SK-N-DZ (cell line): Measurements from ENCODE around the gene PTPRJ.
"Not testable (repeated sequence)": the region's sequence is repeated elsewhere in the genome, so short reads cannot be mapped to it uniquely, and the experiment has no call there.

ENCODE experiments used
- DNase-seq: peaks from one replicate; pipeline ENCODE4 v3.0.0-alpha.2; 2015; ENCODE audit warnings: low spot score

The PTPRJ gene

DNA sequence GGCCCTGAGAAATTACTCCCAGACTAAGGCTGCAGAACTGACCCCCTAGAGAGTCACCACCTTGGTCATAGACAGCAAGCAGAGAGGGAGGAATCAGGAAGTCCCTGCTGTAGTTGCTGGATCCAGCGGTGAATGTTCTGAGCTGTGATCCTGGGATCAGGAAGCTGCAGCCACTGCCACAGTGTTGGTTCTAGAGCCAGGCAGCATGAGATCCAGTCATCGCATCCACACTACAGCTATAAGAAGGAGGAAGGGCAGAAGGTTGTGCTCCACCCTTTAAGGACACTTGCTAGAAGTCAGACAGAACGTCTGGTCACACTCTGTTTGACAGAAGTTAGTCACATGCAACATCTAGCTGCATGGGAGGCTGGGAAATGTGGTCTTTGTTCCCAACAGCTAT, 131.5 kb downstream of the PTPRJ start:
- no peak for DNase-seq

DNA sequence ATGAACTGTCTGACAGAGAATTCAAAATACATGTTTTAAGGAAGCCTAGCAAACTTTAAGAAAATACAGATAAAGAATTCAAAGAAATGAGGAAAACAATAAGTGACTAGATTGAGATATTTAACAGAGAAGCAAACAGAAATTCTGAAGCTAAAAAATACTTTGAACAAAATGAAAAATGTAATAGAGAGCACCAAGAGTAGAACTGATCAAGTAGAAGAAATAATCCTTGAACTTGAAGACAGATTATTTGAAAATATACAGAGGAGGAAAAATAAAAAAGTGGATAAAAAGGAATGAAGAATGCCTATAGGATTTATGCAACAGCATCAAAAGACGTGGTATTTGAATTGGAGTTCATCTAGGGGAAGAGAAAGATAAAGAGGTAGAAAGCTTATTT, 134.4 kb downstream of the PTPRJ start:
- DNase-seq, result no peak

DNA sequence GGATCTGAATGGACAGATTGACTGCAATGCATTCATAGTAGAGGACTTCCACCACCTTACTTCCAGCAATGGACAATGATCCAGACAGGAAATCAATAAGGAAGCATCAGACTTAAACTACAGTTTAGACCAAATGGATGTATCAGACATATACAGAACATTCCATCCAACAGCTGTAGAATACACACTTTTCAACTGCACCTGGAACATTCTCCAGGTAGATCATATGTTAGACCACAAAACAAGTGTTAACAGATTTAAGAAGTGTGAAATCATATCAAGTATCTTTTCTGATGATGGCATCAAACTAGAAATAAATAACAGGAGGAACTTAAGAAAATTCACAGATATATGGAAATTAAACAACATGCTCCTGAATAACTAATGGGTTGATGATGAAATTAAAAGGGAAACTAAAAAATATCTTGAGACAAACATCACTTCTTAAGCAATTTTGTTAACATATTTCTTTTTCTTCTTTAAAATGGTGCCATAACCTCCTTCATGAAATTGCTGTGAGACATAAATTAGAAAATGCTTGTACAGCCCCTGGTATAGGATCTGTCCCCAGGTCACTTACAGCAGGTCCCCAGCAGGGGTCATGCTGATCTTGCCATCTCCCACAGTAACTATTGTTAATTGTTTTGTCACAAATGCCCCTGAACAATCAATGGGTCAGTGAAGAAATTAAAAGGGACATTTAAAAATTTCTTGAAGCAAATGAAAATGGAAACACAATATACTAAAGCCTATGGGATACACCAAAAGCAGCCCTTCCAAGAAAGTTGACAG, 136.3 kb downstream of the PTPRJ start:
- no peak for DNase-seq

DNA sequence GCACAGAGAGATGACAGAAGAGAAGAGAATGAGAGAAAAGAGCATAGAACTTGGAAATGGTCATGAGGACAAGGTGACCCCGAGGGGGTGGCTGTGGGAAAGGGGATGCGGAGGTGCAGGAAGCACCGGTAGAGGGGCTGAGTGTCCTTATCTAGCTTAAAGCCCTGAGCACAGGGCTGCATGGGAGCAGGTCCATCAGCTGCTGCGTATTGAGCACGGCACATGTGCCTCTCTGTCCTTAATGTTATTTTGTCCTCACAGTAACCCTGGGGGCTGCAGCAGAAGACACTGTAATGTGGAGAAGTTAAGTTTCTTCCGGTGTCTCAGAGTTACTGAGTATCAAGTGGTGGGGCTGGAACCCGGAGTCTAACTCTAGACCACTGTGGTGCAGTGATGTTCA, 141.9 kb downstream of the PTPRJ start:
- DNase-seq, result no peak

DNA sequence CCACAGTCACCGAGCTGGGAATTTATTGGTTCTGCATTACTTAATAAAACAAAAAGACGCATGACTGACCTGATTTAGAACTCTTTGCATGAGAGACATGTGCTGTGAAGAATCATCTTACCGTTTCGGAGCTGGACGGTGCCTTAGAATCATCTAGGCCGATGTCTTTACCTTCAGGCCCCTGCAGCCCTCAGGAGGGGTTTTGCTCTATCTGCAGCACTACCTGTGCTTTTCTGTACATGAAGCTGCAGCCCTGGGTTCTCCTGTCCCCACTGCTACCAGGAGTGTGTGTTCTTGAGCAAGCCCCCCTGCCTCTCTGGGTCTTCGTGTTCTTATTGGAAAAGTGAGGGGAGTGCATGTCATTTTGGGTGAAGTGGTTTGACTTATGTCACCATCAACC, 142.3 kb downstream of the PTPRJ start:
- DNase-seq, result no peak

DNA sequence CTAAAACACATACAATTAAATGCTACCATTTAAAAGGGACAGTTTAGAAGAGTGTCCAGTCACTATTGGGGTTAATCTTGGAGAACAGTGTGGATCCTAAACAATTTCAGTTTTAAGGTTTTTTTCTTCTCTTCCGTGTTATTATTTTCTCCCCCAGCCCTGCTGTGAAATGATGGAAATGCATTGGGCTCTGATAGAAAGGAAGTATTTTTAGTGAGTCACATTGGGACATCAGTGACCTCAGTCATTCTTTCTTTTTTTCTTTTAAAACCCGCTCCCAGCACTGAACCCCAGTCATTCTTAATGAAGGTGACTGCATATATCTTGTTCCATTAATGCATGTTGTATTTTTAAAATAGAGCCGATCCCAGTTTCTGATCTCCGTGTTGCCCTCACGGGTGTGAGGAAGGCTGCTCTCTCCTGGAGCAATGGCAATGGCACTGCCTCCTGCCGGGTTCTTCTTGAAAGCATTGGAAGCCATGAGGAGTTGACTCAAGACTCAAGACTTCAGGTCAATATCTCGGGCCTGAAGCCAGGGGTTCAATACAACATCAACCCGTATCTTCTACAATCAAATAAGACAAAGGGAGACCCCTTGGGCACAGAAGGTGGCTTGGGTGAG, 143.0 kb downstream of the PTPRJ start:
- DNase-seq, result no peak

DNA sequence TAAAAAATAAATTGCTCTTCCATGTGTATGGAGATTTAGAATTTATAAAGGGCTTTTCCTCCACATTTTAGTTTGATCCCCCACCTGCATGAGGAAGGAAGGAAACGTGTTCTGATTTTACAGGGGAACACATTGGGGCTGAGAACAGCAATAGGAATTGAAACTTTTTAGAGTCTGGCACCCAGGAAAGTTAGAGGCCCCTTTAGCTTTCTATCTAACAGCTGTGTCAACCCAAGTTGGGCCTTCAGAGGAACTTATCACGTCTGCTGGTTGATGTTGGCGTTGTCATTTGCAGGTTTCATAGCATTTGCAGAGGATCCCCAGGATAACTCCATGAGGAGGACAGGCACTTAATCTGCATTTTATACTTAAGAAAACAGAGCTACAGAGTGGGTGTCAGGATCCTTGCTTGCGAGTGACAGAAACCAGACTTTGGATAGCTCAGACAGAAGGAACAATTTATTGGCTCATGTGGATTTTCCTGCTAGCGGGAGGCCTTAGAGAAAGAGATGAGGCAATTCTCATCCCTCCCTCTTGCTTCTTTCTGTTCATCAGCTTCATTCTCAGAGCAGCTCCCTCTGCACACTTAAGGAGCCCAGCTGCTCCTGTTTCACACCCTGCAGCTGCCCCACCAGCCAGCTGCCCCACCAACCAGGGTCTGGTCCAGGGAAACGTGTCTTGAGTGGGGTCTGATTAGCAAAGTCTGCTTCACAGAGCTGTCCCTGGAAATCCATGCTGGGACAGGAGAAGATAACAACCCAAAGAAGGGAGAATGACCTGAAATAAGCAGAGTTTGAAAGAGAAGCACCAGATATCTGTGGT, 143.8 kb downstream of the PTPRJ start:
- DNase-seq, result no peak

DNA sequence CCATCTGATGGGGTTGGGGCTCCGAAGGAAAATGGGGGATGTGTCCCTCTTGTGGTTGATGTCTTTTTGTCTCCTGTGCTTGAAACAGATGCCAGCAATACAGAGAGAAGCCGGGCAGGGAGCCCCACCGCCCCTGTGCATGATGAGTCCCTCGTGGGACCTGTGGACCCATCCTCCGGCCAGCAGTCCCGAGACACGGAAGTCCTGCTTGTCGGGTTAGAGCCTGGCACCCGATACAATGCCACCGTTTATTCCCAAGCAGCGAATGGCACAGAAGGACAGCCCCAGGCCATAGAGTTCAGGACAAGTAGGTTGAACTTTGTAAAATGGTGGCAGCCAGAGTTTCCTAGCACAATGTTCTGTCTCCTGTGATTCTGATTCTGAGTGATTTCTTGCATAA, 144.5 kb downstream of the PTPRJ start:
- DNase-seq, result no peak

DNA sequence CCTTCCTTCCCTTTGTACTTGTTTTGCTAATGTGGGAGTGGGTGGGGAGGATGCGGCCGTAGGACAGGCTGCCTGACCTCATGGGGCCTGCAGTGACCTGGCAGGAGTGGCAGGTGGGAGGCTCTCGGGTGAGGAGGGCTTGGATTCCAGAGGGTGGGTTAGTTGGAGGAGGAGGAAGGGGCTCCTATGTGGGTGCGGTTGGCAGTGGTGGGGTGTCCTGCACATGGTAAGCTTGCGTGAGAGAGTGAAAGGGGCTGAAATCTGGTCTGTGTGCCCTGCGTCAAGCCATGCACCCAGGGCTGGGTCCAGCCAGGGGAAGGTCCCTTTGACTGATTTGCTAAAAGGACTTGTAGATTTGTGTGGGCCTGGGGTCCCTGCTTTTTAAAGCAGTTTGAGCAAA, 145.5 kb downstream of the PTPRJ start:
- DNase-seq, result no peak

DNA sequence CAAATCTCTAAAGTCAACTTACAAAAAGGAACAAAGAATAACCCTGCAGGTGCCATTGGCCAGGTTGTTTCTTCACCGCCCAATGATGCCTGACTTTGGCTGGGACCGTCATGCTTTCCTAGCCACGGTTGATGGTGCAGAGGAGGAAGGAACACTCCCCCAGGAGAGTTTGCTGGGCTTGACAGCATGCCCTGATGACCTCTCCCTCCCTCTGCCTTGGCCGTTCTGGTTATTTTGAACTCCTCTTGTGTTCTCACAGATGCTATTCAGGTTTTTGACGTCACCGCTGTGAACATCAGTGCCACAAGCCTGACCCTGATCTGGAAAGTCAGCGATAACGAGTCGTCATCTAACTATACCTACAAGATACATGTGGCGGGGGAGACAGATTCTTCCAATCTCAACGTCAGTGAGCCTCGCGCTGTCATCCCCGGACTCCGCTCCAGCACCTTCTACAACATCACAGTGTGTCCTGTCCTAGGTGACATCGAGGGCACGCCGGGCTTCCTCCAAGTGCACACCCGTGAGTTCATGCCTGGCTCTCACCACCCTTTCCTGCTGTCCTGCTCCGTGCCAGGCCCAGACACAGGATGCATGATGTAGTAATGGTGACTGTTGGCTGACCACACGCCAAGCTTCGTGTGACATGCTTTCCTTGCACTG, 147.3 kb downstream of the PTPRJ start:
- no peak for DNase-seq

DNA sequence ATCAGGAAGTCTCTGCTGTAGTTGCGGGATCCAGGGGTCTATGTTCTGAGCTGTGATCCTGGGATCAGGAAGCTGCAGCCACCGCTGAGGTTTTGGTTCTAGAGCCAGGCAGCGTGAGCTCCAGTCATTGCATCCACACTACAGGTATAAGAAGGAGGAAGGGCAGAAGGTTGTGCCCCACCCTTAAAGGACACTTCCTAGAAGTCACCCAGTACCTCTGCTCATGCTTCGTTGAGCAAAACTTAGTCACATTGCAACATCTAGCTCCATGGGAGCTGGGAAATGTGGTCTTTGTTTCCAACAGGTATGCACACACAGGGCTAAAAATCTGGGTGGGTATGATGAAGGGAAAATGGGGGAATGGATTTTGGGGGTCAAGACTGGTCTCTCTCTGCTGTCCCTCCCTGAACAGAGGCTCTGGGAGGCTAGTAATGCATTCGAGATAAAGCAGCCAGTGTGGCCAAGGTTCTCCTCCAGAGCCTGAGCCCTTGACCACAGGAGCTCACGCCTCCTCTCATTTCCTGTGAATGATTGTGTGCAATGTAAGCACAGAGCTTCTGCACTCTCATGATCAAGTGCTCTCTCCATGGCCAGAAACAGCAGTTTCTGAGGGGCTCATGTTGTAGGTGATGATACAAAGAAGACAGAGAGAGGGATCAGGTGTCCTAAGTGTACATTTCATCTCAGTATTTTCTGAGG, 149.5 kb downstream of the PTPRJ start:
- no peak for DNase-seq

DNA sequence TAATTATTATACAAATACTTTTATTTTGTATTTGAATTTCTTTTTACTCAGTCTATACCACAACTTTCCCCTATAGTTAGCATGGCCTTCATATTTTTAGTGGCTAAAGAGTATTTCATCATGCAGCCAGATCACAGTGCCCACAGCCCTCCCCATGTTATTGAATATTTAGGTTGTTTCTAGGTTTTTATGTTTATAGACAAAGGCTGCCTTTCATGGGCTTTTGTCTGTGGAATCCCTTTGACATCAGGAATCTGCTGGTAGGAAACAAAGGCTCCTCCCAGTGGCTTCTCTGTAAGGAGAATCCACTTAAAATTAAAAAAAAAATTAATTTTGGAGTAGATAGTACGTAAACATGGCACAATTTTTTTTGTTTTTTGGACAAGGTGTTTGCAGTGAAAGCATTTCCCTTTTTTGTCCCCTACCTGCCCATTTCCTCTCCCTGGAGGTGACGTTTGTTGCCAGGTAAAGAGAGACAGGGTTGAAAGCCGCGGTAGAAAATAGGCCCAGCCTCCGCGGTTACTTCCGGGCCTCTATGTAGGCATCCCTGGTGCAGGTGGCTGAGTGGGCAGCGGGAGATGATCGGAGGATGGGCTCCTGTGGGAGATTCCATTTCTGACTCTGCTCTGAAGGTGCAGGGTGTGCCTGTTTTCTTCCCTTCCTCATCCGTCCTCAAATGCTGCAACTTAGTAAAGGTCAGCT, 154.0 kb downstream of the PTPRJ start:
- DNase-seq, result no peak

DNA sequence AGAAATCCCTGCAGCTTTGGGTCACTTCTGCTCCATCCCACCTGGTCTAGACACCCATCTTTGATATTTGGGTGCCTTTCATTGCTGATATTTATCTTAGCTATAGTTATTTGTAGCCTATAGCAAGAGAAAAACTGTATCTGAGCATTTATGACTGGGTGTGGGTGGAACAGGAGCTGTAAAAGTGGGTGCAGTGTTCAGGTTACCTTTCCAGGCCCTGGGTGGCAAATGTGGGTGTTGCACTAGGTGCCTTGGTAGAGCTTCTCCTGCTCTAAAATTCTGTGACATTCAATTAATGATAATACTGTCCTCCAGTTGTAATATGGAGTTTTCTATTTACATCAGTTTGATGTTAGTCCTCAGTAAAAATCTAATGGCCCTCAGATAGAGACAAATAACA, 157.9 kb downstream of the PTPRJ start:
- DNase-seq, result no peak

DNA sequence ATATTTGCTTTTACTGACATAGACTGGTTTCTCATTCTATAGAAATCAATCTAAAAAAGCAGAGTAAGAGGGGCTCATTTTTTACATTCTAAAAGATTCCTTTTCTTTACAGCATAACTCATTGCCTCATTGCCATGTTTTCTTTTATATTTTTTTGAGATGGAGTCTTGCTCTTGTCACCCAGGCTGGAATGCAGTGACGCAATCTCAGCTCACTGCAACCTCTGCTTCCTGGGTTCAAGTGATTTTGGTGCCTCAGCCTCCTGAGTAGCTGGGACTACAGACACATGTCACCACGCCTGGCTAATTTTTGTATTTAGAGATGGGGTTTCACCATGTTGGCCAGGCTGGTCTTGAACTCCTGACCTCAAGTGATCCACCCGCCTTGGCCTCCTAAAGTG, 159.5 kb downstream of the PTPRJ start:
- DNase-seq, result not testable (repeated sequence)

DNA sequence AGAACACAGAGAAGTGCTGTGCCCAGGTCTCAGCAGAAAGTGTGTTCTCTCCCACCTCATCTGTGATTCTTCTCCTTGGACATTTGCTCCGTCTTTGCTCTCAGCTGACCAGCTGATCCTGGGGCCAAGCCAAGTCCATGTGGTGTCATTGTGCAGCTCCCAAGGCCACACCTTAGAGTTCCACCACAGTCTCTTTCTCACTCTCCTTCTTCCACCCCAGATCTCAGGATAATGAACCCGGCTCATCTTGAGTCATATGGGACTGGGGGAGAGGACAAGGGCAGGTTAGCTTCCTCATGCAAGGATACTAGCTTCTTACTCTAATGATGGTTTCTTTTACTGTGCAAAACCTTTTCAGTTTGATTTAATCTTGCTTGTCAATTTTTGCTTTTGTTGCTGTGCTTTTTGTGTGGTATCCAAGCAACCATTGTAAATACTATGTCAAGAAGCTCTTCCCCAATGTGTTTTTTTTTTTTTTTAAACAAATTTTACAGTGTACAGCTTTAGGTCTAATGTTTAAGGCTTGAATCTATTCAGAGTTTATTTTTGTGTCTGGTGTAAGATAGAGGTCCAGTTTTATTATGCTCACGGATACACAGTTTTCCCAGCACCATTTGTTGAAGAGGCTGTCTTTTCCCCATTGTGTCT, 161.2 kb downstream of the PTPRJ start:
- no peak for DNase-seq

DNA sequence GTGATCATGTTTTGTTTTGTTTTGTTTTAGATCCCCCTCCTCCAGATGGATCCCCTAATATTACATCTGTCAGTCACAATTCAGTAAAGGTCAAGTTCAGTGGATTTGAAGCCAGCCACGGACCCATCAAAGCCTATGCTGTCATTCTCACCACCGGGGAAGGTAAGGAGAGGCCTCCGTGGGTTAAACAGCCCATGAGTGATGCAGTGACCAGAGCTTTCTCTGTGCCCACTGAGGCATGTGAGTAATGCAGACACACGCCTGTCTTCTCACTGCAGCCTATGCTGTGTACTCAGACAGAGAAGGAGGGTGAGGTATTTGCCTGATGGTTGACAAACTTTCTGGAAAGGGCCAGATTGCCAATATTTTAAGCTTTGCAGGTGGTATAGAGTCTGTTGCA, 162.5 kb downstream of the PTPRJ start:
- no peak for DNase-seq

DNA sequence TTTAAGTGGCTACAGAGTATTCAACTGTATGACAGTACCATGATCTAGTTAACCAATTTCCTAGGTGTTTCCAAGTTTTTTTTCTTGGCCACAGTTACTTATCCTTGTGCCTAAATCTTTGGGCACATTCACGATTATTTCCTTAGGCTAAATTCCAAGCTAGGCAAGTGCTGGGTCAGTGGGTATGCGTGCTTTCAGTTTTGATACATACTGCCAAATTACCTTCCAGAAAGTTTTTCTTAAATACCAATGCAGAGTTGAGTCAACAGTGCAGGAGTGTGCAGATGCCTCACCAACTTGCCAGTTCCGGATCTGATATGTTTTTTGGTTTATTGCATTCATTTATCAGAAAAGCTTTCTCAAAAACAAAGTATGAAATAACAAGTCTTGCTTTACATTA, 168.4 kb downstream of the PTPRJ start:
- DNase-seq, result no peak

DNA sequence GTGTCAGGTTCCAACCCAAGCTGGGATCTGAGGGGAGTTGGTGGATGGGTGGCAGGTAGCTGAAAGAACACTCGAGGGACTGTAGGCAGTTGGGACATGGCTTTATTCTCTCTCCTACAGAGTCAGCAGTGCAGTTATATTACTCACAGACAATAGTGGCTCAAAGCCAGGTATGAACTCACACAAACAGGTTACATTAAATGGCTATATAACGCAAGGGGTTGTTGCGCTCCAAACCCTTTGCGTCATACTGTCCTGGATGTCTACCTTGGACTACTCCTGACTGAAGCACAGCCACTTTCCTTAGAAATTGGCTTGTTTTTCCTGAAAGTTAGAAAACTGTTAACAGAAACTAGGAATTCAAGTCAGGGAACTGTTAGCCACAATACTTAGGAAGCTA, 169.9 kb downstream of the PTPRJ start:
- DNase-seq, result no peak

DNA sequence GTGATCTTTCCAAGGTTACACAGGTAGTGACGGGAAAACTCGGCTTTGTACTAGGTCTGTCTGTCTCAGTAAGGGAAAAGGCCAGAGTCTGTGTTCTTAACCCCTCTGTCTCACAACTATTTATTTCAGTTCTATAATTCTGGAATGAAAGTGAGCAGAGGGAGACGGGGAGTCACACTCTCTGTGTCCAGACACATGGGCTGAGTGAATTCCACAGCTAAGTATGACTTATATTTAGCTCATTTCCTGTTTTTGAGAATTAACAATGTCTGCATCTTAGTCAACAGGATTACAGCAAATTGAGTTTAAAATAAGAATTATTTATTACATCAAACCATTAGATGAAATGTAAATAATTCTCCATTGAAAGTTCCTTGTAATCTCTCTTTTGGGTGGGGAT, 173.8 kb downstream of the PTPRJ start:
- DNase-seq, result no peak
